Lung (tissue), 12 donors: ENCODE measurements around the gene PCGF3. TPM values are rescaled to one million over a fixed set of nuclear protein-coding genes. Genes with fewer than 3 reads are reported as not detected.
A peak's percentile ranks its signal among the peaks of the same experiment; 100 is the strongest.

Experiments
- ATAC-seq: fragments of 200-7000 bp; cut with Tn5 transposase; one replicate; pipeline ENCODE4 v1.9.1; 2020; ENCODE audit warnings: moderate number of reproducible peaks; ENCODE audit not compliant: insufficient read depth, low FRiP score
- DNase-seq, 3 donors: peaks; one replicate each; pipeline ENCODE4 v3.0.0-alpha.2; 2013 to 2017
- H3K27ac ChIP-seq, 2 donors: one replicate each; pipeline ENCODE4 v1.5.1; 2013; ENCODE audit warnings: mild to moderate bottlenecking in 2 of 2, moderate library complexity in 2 of 2, control low read depth in 1 of 2, inconsistent platforms in 1 of 2, low read depth in 1 of 2, low read length in 1 of 2
- H3K27me3 ChIP-seq, 3 donors: one replicate each; pipeline ENCODE4 v1.5.1; 2013; ENCODE audit warnings: low read length in 2 of 3; ENCODE audit not compliant: control insufficient read depth in 3 of 3, insufficient read depth in 3 of 3
- H3K36me3 ChIP-seq, 4 donors: one replicate each; pipeline ENCODE4 v1.5.1; 2013; ENCODE audit warnings: low read length in 4 of 4, mild to moderate bottlenecking in 1 of 4, moderate library complexity in 1 of 4; ENCODE audit not compliant: control insufficient read depth in 4 of 4, insufficient read depth in 4 of 4
- H3K4me1 ChIP-seq, 5 donors: one replicate each; pipeline ENCODE4 v1.5.1; 2013; ENCODE audit warnings: low read length in 5 of 5, mild to moderate bottlenecking in 2 of 5, moderate library complexity in 1 of 5; ENCODE audit not compliant: control insufficient read depth in 5 of 5, insufficient read depth in 5 of 5
- H3K4me3 ChIP-seq: one replicate; pipeline ENCODE4 v1.5.1; 2013; ENCODE audit warnings: mild to moderate bottlenecking, control low read depth, moderate library complexity
- H3K9ac ChIP-seq, 2 donors: one replicate each; pipeline ENCODE4 v1.5.1; 2013; ENCODE audit warnings: low read length in 2 of 2, control low read depth in 1 of 2; ENCODE audit not compliant: insufficient read depth in 1 of 2
- H3K9me3 ChIP-seq, 4 donors: one replicate each; pipeline ENCODE4 v1.5.1; 2013; ENCODE audit warnings: low read length in 3 of 4, mild to moderate bottlenecking in 1 of 4, moderate library complexity in 1 of 4; ENCODE audit not compliant: control insufficient read depth in 4 of 4, insufficient read depth in 3 of 4
- CTCF ChIP-seq: IDR thresholded peaks from 2 replicates; pipeline ENCODE4 v1.5.1; 2012; ENCODE audit warnings: mild to moderate bottlenecking; ENCODE audit errors: control extremely low read depth, extremely low read depth
- WGBS, 2 donors: extraction: QIAGEN DNeasy Blood & Tissue Kit; methylation state at CpG; one replicate each; pipeline ENCODE4 v1.1.7; 2013; 5-methylcytosine and 5-hydroxymethylcytosine counted together
- polyA plus RNA-seq, 2 donors: library from polyadenylated mRNA; stranded (reverse); fragments of 200-250 nt; gene quantifications; one replicate each; pipeline ENCODE4 v1.2.1, GENCODE V29; 2013
- total RNA-seq, 2 donors: library from RNA; depleted of rRNA in 1 of 2; stranded (reverse); fragments of >200 nt in 1 of 2; gene quantifications; one replicate each; pipeline ENCODE4 v1.2.1, GENCODE V29; 2014 to 2021
- donor health status: control.
- donor health status: control.
- donor health status: Bipolar disorder and iron deficiency.
- donor health status: healthy.
- donor health status: DM: yes; HTN: yes; CAD: no.

The PCGF3 gene
- total and polyA plus RNA-seq, 4 donors, result 29.3 to 66.8 (median 43.3) TPM

- H3K36me3 ChIP-seq, result peaks cover 0 to 5% (median 2%) of the 10 kb centered on the region in 4 donors
- ATAC-seq, result no peak
- H3K9me3 ChIP-seq, result no peaks in the 10 kb centered on the region
- peak overlapping the region in 1 of 2 donors; percentile 6 for H3K27ac ChIP-seq
- no peak for TF ChIP-seq CTCF
- no peak overlapping the region for H3K4me3 ChIP-seq
- no peak for DNase-seq
- 62 to 70% methylated on average over 9 of the region's 9 CpGs for WGBS, 2 donors
- no peak overlapping the region for H3K9ac ChIP-seq
- H3K4me1 ChIP-seq, result peaks cover 6 to 19% (median 11%) of the 10 kb centered on the region in 5 donors
- no peaks in the 10 kb centered on the region for H3K27me3 ChIP-seq
Observed at GRCh38 chr4:710116-710515, 4.5 kb downstream of the PCGF3 start.

- Histone ChIP-seq H3K36me3 (peaks cover 0 to 5% (median 2%) of the 10 kb centered on the region in 4 donors), H3K9me3 (no peaks in the 10 kb centered on the region), H3K27ac (no peak overlapping the region), H3K9ac (no peak overlapping the region), H3K27me3 (no peaks in the 10 kb centered on the region), H3K4me1 (peaks cover 6 to 18% (median 11%) of the 10 kb centered on the region in 5 donors), H3K4me3 (no peak overlapping the region)
- TF ChIP-seq CTCF, result no peak
- WGBS, 2 donors, result 90 to 96% methylated on average over 13 of the region's 13 CpGs
- ATAC-seq (no peak), DNase-seq (no peak)
Observed at GRCh38 chr4:710916-711315, 5.3 kb downstream of the PCGF3 start.

- peaks cover 1 to 14% (median 8%) of the 10 kb centered on the region in 5 donors for H3K4me1 ChIP-seq
- WGBS, 2 donors, result 67 to 83% methylated on average over 3 of the region's 3 CpGs
- no peak overlapping the region for H3K27ac ChIP-seq
- no peak for TF ChIP-seq CTCF
- no peak for DNase-seq
- H3K9me3 ChIP-seq, result no peaks in the 10 kb centered on the region
- H3K4me3 ChIP-seq, result no peak overlapping the region
- peaks cover 0 to 5% (median 2%) of the 10 kb centered on the region in 4 donors for H3K36me3 ChIP-seq
- no peak overlapping the region for H3K9ac ChIP-seq
- no peak for ATAC-seq
- no peaks in the 10 kb centered on the region for H3K27me3 ChIP-seq
Observed at GRCh38 chr4:712093-712492, 6.5 kb downstream of the PCGF3 start.

GRCh38 chr4:712916-713632, 7.4 kb downstream of the PCGF3 start:
- no peak for TF ChIP-seq CTCF
- ATAC-seq, result no peak

More at GRCh38 chr4:712916-713632, 7.4 kb downstream of the PCGF3 start:
- WGBS, 2 donors, result 81 to 86% methylated on average over 9 of the region's 9 CpGs
- peaks cover 4 to 11% (median 5%) of the 10 kb centered on the region in 5 donors for H3K4me1 ChIP-seq
- H3K4me3 ChIP-seq, result no peak overlapping the region
- no peak for DNase-seq
- H3K9me3 ChIP-seq, result no peaks in the 10 kb centered on the region
- peaks cover 0 to 5% (median 2%) of the 10 kb centered on the region in 4 donors for H3K36me3 ChIP-seq
- H3K9ac ChIP-seq, result no peak overlapping the region
- H3K27me3 ChIP-seq, result no peaks in the 10 kb centered on the region
- H3K27ac ChIP-seq, result no peak overlapping the region
